Ovary (tissue), 3 donors: ENCODE data around the gene FTO.

Experiments
- EP300 ChIP-seq: sonication (generic); formaldehyde crosslinking; IDR thresholded peaks from one replicate; pipeline ENCODE4 v1.6.1; 2017; ENCODE audit warnings: antibody characterized with exemption
- POLR2A ChIP-seq: fragments of 450-650 bp; IDR thresholded peaks from one replicate; pipeline ENCODE4 v1.6.1; 2017; ENCODE audit warnings: antibody characterized with exemption, mild to moderate bottlenecking, moderate library complexity
- TF ChIP-seq, protein P1 (sequence below), 3 donors: fragments of 450-650 bp in 2 of 3; fragments of 200-600 bp in 1 of 3; IDR thresholded peaks; one replicate each; pipeline versions ENCODE4 v1.5.1 to v1.8.0; 2016 to 2022; ENCODE audit warnings: antibody characterized with exemption in 3 of 3, mild to moderate bottlenecking in 1 of 3
- donor health status: DM: no; HTN: no; CAD: no.

DNA sequence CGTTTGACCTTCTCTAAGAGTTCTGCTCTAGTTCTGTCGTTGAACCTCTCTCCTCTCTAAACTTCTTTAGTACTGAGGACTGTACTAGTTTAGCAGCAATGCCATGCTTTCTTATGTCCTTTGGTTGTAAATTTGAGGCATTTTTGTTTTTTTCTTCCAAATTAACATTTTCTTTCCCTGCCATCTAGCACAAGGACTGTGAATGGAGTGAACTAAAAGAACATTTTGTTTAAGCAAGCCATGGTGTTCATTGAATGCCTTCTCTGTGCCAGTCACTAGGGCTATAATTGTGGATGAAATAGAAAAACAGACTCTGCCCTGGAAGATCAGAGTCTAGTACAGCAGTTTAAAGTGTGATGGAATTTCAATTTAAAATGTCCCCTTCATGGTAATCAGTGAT lies 137.9 kb downstream of the FTO start:
- TF ChIP-seq POLR2A: no peak
- TF ChIP-seq, protein P1, sequence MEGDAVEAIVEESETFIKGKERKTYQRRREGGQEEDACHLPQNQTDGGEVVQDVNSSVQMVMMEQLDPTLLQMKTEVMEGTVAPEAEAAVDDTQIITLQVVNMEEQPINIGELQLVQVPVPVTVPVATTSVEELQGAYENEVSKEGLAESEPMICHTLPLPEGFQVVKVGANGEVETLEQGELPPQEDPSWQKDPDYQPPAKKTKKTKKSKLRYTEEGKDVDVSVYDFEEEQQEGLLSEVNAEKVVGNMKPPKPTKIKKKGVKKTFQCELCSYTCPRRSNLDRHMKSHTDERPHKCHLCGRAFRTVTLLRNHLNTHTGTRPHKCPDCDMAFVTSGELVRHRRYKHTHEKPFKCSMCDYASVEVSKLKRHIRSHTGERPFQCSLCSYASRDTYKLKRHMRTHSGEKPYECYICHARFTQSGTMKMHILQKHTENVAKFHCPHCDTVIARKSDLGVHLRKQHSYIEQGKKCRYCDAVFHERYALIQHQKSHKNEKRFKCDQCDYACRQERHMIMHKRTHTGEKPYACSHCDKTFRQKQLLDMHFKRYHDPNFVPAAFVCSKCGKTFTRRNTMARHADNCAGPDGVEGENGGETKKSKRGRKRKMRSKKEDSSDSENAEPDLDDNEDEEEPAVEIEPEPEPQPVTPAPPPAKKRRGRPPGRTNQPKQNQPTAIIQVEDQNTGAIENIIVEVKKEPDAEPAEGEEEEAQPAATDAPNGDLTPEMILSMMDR (IDR thresholded peaks at IDR 0.05): no peak
- TF ChIP-seq EP300: no peak
